ENCODE measurements around the gene COG5. TPM values are rescaled to one million over a fixed set of nuclear protein-coding genes. Genes with fewer than 3 reads are reported as not detected.

COG5 gene
- total RNA-seq, 4 donors from 2014 or later, result 34.8 to 74.1 (median 41.2) TPM

Small RNAs within 50 kb of the gene (small RNA-seq; reads per million reads assigned to genes)
- gene AC002381.1 (not detected), gene RF01233 (not detected)

Other genes with a start within 250 kb of the COG5 start
- gene GPR22, start 93.9 kb downstream of the COG5 start, total RNA-seq, result not detected
- gene DUS4L, start 51 bp upstream of the COG5 start, total RNA-seq, result 1 to 10 TPM; 3.5 to 9.0 (median 4.8) TPM
- gene BCAP29, start 16.3 kb upstream of the COG5 start, total RNA-seq, result 100 to 1,000 TPM in 3 of 4 donors, 10 to 100 TPM in 1; 95.8 to 154 (median 121) TPM
- 1 to 10 TPM in 2 of 4 donors, under 1 TPM in 2; 0.65 to 2.2 (median 0.98) TPM for gene SLC26A4, start 96.9 kb upstream of the COG5 start, total RNA-seq
- 10 to 100 TPM; 24.8 to 36.9 (median 30.0) TPM for gene CBLL1, start 180.2 kb upstream of the COG5 start, total RNA-seq
- gene SLC26A3, start 239.3 kb upstream of the COG5 start, total RNA-seq, result 1 to 10 TPM in 1 of 4 donors, not detected in 3; 1.0 TPM